GM18526 (cell line): Measurements from ENCODE around the gene FHL1.

Source experiments
- POLR2A ChIP-seq: IDR thresholded peaks from 3 replicates; pipeline ENCODE4 v1.6.1; 2011; ENCODE audit not compliant: insufficient read length; ENCODE audit errors: extremely low read depth

FHL1 gene

GRCh38 chrX:136228839-136229207 is 81.5 kb downstream of the FHL1 start:
- TF ChIP-seq POLR2A = no peak

GRCh38 chrX:136237074-136237473 is 89.7 kb downstream of the FHL1 start:
- no peak for TF ChIP-seq POLR2A

- no peak for TF ChIP-seq POLR2A
Observed at GRCh38 chrX:136246201-136246600, 98.9 kb downstream of the FHL1 start.

GRCh38 chrX:136250191-136251040 is 103.1 kb downstream of the FHL1 start:
- no peak for TF ChIP-seq POLR2A

- TF ChIP-seq POLR2A = peak; percentile 72
Observed at GRCh38 chrX:136251041-136251991, 104.0 kb downstream of the FHL1 start, which contains the start of gene MAP7D3. MAP7D3 (minus strand) TSS chrX:136251400; CDS start chrX:136251358, 42 bp downstream.

GRCh38 chrX:136255541-136255940 is 108.2 kb downstream of the FHL1 start:
- TF ChIP-seq POLR2A = no peak

GRCh38 chrX:136256026-136256425 is 108.7 kb downstream of the FHL1 start:
- TF ChIP-seq POLR2A = no peak

- no peak for TF ChIP-seq POLR2A
Observed at GRCh38 chrX:136258951-136259350, 111.6 kb downstream of the FHL1 start.

- no peak for TF ChIP-seq POLR2A
Observed at GRCh38 chrX:136259543-136259942, 112.2 kb downstream of the FHL1 start.

- TF ChIP-seq POLR2A = no peak
Observed at GRCh38 chrX:136260776-136261175, 113.4 kb downstream of the FHL1 start.
